ENCODE measurements around the gene UBAC2. TPM values are rescaled to one million over a fixed set of nuclear protein-coding genes. Genes with fewer than 3 reads are reported as not detected.

The UBAC2 gene
- total and polyA plus RNA-seq, 2 experiments from 2014 or later: 78.2 to 83.1 TPM

DNA sequence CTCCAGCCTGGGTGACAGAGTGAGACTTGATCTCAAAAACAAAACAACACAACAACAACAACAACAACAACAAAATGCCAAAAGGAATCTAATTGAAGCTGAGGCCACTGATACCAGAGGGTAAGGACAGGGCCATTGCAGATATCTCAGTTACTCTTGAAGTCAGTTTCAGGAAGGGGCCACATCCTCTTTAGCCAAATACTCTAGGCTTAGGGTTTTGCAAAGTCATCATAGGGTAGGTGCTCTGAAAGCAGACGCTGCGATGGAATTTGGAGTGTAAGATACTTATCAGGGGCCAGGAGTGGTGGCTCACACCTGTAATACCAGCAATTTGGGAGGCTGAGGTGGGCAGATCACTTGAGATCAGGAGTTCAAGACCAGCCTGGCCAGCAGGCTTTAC, 46.6 kb upstream of the UBAC2 start:
- WGBS (ENCODE audit: low lambda C conversion rate, missing lambda C conversion rate): 95% methylated on average over 2 of the region's 2 CpGs
- no peak overlapping the region for H2AFZ ChIP-seq
- no peak overlapping the region for H3K27ac ChIP-seq
- DNase-seq (ENCODE audit: low spot score): no peak
- peaks cover 5% of the 10 kb centered on the region for H3K4me1 ChIP-seq (ENCODE audit: insufficient read depth)
- H3K4me2 ChIP-seq: no peak overlapping the region
- no peaks in the 10 kb centered on the region for H4K20me1 ChIP-seq (ENCODE audit: insufficient read depth, poor library complexity, severe bottlenecking)
- no peaks in the 10 kb centered on the region for H3K9me3 ChIP-seq (ENCODE audit: low read depth)
- TF ChIP-seq EZH2 (IDR thresholded peaks at IDR 0.05; ENCODE audit: borderline replicate concordance) (no peak), EZH2phosphoT487 (IDR thresholded peaks at IDR 0.05; ENCODE audit: low read depth, severe bottlenecking, unreplicated experiment) (no peak)
- TF ChIP-seq, protein P1, sequence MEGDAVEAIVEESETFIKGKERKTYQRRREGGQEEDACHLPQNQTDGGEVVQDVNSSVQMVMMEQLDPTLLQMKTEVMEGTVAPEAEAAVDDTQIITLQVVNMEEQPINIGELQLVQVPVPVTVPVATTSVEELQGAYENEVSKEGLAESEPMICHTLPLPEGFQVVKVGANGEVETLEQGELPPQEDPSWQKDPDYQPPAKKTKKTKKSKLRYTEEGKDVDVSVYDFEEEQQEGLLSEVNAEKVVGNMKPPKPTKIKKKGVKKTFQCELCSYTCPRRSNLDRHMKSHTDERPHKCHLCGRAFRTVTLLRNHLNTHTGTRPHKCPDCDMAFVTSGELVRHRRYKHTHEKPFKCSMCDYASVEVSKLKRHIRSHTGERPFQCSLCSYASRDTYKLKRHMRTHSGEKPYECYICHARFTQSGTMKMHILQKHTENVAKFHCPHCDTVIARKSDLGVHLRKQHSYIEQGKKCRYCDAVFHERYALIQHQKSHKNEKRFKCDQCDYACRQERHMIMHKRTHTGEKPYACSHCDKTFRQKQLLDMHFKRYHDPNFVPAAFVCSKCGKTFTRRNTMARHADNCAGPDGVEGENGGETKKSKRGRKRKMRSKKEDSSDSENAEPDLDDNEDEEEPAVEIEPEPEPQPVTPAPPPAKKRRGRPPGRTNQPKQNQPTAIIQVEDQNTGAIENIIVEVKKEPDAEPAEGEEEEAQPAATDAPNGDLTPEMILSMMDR (IDR thresholded peaks at IDR 0.05; ENCODE audit: poor library complexity): no peak
- H3K27me3 ChIP-seq: no peaks in the 10 kb centered on the region
- no peak overlapping the region for H3K4me3 ChIP-seq
- H3K9me2 ChIP-seq (replicated peaks; ENCODE audit: insufficient read depth): no peaks in the 10 kb centered on the region
- no peaks in the 10 kb centered on the region for H3K79me2 ChIP-seq
- H3K36me3 ChIP-seq (replicated peaks; ENCODE audit: insufficient read depth, low read depth): no peaks in the 10 kb centered on the region

DNA sequence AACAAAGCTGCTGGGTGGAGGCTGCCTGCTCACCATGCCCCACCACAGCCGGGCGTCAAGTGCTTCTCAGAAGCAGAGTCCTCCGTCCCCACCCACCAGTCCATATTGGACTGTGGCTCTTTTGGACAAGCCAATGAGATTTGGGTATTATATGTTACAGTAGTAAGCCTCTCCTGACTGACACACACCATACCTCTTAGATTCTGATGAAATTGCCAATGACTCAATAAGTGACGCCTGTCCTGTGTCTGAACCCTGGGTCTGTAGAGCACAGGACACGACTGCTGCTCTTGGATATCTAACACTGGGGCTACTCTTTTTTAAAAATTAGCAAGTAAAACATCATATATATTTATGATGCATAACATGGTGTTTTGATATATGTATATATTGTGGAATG, 44.8 kb upstream of the UBAC2 start:
- Histone ChIP-seq H2AFZ (no peak overlapping the region), H4K20me1 (ENCODE audit: insufficient read depth, poor library complexity, severe bottlenecking) (no peaks in the 10 kb centered on the region), H3K4me1 (ENCODE audit: insufficient read depth) (peaks cover 10% of the 10 kb centered on the region), H3K4me2 (no peak overlapping the region), H3K4me3 (no peak overlapping the region), H3K9me2 (replicated peaks; ENCODE audit: insufficient read depth) (no peaks in the 10 kb centered on the region), H3K79me2 (no peaks in the 10 kb centered on the region), H3K27ac (no peak overlapping the region), H3K27me3 (no peaks in the 10 kb centered on the region), H3K36me3 (replicated peaks; ENCODE audit: insufficient read depth, low read depth) (no peaks in the 10 kb centered on the region), H3K9me3 (ENCODE audit: low read depth) (no peaks in the 10 kb centered on the region)
- DNase-seq (ENCODE audit: low spot score): no peak
- WGBS (ENCODE audit: low lambda C conversion rate, missing lambda C conversion rate): 98% methylated on average over 5 of the region's 5 CpGs
- TF ChIP-seq EZH2phosphoT487 (IDR thresholded peaks at IDR 0.05; ENCODE audit: low read depth, severe bottlenecking, unreplicated experiment) (no peak), EZH2 (IDR thresholded peaks at IDR 0.05; ENCODE audit: borderline replicate concordance) (no peak)
- TF ChIP-seq, protein P1 (IDR thresholded peaks at IDR 0.05; ENCODE audit: poor library complexity): no peak

DNA sequence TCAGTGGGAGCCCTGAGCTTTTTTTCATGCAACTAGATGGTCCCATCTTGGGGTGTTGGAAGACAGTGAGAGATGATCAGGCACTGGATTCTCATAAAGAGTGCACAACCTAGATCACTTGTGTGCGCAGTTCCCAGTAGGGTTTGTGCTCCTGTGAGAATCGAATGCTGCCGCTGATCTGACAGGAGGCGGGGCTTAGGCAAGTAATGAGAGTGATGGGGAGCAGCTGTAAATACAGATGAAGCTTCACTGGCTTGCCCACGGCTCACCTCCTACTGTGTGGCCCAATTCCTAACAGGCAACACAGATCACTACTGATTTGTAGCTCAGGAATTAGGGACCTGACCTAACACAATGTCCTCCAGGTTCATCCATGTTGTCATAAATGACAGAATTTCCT, 43.6 kb upstream of the UBAC2 start:
- H3K4me3 ChIP-seq: no peak overlapping the region
- DNase-seq (ENCODE audit: low spot score): no peak
- 78% methylated on average over 5 of the region's 5 CpGs for WGBS (ENCODE audit: low lambda C conversion rate, missing lambda C conversion rate)

More for the DNA sequence above, 43.6 kb upstream of the UBAC2 start:
- Histone ChIP-seq H3K27ac (no peak overlapping the region), H3K79me2 (no peaks in the 10 kb centered on the region), H3K9me2 (replicated peaks; ENCODE audit: insufficient read depth) (no peaks in the 10 kb centered on the region), H3K36me3 (replicated peaks; ENCODE audit: insufficient read depth, low read depth) (no peaks in the 10 kb centered on the region), H2AFZ (no peak overlapping the region), H3K4me2 (no peak overlapping the region), H4K20me1 (ENCODE audit: insufficient read depth, poor library complexity, severe bottlenecking) (no peaks in the 10 kb centered on the region), H3K27me3 (no peaks in the 10 kb centered on the region), H3K9me3 (ENCODE audit: low read depth) (no peaks in the 10 kb centered on the region), H3K4me1 (ENCODE audit: insufficient read depth) (peaks cover 10% of the 10 kb centered on the region)
- TF ChIP-seq, protein P1 (IDR thresholded peaks at IDR 0.05; ENCODE audit: poor library complexity): no peak
- no peak for TF ChIP-seq EZH2phosphoT487 (IDR thresholded peaks at IDR 0.05; ENCODE audit: low read depth, severe bottlenecking, unreplicated experiment)
- TF ChIP-seq EZH2 (IDR thresholded peaks at IDR 0.05; ENCODE audit: borderline replicate concordance): no peak

All from hepatocyte (in vitro differentiated cells).